ENCODE measurements around the gene PARVA.

PARVA gene

GRCh38 chr11:12536566-12536965 is 159.2 kb downstream of the PARVA start:
- DNase-seq = no peak

- no peak for DNase-seq
Measured at GRCh38 chr11:12537778-12538401, 160.5 kb downstream of the PARVA start.

DNA sequence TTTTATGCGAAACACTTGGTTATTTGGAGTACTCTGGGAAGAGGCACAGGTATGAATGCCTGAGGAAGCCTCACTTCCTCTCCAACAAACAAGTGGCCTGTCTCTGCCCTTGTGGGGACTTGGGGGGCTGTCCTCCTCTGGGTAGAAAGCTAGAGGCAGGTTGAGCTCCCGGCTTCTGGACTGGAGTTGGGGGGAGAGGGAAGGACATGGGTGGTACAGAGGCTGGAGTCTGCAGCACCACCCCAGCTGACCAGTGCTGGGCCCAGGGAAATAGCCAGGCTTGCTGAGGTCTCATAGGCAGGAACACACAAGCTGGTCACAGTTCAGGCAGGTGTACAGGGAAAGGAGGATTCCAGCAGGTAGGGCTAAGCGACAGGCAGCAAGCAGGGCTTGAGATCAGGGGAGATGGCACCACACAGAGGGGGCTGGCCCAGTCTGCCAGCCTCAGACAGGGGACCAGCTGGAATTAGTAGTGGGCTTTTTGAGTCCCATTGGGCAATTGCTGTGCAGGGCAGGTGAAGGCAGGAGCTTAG is 161.6 kb downstream of the PARVA start:
- DNase-seq = no peak

DNA sequence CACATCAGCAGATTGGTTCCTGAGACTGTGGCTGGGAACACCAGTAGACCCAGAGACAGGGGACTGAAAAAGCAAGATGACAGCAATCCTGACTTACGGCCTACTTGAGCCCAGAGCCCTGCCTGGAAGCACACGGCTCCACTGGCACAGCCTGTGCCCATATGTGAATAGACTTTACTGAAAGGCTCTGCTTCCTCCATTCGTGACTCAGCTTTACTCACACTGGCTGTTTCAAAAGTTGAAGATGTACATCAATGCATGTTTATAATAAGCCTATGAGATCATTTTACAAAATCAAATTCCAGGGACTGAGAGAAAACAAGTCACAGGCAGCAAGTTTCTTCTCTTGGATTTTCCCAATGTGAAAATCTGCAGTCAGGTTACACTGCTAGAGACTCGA is 162.2 kb downstream of the PARVA start:
- no peak for DNase-seq

- DNase-seq = no peak
Measured at GRCh38 chr11:12540075-12540680, 162.8 kb downstream of the PARVA start.

- no peak for DNase-seq
Measured at GRCh38 chr11:12540913-12541582, 163.7 kb downstream of the PARVA start.

- no peak for DNase-seq
Measured at GRCh38 chr11:12541583-12542151, 164.3 kb downstream of the PARVA start.

- no peak for DNase-seq
Measured at GRCh38 chr11:12542186-12542935, 165.0 kb downstream of the PARVA start.

GRCh38 chr11:12543596-12544415 is 166.4 kb downstream of the PARVA start:
- DNase-seq = no peak

DNA sequence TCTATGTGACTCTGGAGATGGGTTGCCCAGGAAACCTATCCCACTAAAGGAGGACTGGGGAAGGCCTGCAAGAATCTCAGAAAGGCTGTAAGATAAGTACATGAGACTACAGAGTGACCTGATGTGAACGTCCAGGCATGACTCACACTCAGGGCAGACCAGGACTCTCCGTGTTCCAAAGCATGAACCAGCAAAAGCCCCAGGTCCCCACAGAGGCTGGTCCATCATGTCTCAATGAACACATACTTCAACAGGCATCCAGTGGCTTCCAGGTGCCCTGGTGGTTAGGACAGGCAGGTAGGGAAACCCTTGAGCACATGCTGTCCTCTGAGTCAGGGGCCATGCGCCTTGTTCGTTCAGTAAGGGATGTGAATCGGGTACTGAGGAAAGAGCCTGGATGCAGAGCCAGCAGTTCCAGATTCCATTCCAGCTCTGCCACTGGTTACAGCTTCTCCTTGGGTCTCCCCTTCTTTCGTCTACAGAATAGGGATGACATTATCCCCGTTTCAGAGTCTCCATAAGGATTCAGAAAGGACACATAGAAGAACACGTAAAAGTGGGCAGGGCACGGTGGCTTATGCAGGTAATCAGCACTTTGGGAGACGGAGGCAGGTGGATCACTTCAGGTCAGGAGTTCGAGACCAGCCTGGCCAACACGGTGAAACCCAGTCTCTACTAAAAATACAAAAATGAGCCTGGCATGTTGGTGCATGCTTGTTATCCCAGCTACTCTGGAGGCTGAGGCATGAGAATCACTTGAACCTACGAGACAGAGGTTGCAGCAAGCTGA is 167.8 kb downstream of the PARVA start:
- DNase-seq = no peak

GRCh38 chr11:12546122-12546521 is 168.8 kb downstream of the PARVA start:
- DNase-seq = no peak

DNA sequence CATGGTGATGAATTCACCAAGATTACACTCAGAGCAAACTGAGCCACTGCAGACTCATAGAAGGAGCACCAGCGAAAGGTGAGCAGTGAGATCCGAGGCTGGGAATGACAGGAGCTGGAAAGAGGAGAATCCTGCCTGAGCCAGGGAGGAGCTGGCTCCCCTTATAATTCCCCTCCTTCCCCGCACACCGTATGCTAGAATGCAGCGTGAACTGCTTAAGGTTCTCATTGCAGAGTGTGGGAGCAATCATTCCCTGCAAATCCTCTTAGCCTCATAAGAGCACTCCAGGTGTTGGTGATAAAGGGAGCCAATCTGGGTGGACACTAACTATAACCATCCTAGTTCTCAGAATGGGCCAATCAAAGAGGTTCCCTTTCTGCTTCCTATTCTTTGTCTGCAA is 169.3 kb downstream of the PARVA start:
- no peak for DNase-seq

DNA sequence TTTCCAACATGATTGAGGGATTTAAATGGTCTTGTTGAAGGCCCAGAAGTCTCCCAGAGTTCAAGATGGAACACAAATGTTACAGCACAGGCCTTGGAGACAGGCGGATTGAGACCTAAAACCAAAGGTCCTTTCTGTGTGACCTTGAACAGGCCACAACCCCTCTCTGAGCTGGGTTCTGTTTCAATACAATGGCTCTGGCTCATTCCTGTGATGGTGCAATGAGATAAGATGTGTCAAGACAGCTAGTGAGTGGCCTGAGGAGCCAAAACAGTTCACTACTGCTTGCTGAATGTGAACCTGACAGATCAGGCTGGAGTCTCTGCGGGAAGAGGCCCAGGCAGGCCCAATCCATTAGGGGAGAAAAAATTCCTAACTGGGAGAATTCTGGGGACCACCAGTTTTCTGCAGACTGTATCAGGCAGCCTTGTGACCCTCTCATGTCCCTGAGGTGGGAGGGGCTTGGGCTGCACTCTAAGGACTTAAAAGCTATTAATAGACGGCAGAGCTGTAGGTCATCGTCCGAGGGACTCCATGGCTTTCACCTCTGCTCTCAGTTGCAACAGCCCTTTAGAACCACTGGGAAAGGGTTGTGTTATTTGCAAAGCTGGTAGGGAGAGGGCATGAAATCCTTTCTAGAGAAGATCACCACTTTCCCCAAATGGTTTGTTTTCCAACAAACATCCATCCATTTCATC is 170.7 kb downstream of the PARVA start:
- no peak for DNase-seq

DNA sequence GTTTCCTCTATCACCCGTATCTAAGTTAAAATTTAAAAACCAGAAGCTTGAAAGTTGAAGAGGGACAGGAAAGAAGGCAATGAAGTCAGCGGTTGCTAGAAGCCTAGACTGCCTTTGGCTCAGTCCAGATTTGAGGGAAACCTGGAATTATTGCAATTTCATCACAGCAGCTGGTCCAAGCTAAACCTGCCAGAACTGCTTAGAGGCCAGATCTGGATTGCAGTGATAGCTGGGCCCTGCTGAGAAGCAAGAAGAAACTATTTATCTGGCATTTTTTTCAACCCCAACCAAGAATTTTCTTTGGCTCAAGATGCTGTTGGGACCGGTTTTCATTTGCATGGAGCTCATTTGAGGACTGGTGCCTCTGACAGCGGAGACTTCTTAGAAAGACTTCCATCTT is 175.3 kb downstream of the PARVA start:
- DNase-seq = no peak

DNA sequence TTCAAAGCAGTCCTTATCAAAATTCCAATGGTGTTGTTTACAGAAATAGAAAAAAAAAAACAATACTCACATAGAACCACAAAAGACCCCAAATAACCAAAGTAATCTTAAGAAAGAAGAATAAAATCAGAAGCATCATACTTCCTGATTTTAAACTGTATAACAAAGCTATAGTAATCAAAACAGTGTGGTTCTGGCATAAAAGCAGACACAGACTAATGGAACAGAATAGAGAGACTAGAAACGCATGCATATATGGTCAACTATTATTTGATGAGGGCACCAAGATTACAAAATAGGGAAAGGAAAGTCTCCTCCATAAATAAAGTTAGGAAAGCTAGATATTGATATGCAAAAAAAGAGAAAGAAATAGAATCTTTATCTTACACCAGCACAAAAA is 176.8 kb downstream of the PARVA start:
- no peak for DNase-seq

DNA sequence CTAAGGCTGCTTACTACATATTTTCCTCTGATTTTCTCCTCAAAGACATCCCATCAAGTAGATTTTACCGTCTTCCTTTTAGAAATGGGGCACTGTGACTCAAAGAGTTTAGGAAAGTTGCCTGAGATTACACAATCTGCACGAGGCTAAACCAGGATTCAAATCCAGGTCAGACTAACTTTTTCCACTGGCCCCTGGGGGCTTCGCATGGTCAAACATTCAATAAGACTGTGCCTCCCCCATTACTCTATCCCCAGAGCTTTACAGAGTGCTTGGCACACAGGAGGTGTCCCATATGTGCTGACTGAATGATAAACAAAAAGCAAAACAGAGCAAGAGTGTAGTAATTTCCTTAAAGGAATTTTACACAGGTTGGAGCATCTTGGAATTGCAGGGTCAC is 178.8 kb downstream of the PARVA start:
- no peak for DNase-seq

GRCh38 chr11:12556788-12557384 is 179.5 kb downstream of the PARVA start:
- no peak for DNase-seq

- no peak for DNase-seq
Measured at GRCh38 chr11:12559011-12559410, 181.6 kb downstream of the PARVA start.

GRCh38 chr11:12560362-12560761 is 183.0 kb downstream of the PARVA start:
- no peak for DNase-seq

GRCh38 chr11:12560861-12561260 is 183.5 kb downstream of the PARVA start:
- no peak for DNase-seq

Data from CD4-positive, alpha-beta T cell treated with Interleukin-10 for 1 hour (primary cell).